H9 (cell line): ENCODE results near the gene RASL10B. TPM values are rescaled to one million over a fixed set of nuclear protein-coding genes. Genes with fewer than 3 reads are reported as not detected.

Experiments used
- DNase-seq: peaks from one replicate; pipeline ENCODE4 v3.0.0-alpha.2; 2017
- H2AFZ ChIP-seq: one replicate; pipeline ENCODE4 v1.6.1; 2013; ENCODE audit warnings: mild to moderate bottlenecking, low read length, control low read depth, moderate library complexity
- H2AK5ac ChIP-seq: 2 replicates; pipeline ENCODE4 v1.6.1; 2013; ENCODE audit warnings: low read length, control low read depth, mixed read lengths; ENCODE audit not compliant: insufficient read length
- H2BK120ac ChIP-seq: one replicate; pipeline ENCODE4 v1.6.1; 2013; ENCODE audit warnings: low read depth, mild to moderate bottlenecking, low read length, control low read depth, inconsistent platforms; ENCODE audit not compliant: poor library complexity, severe bottlenecking
- H2BK12ac ChIP-seq: 2 replicates; pipeline ENCODE4 v1.6.1; 2013; ENCODE audit warnings: low read length, control low read depth, mixed read lengths, low read depth; ENCODE audit not compliant: insufficient read length
- H2BK15ac ChIP-seq: 2 replicates; pipeline ENCODE4 v1.6.1; 2013; ENCODE audit warnings: low read depth, low read length, control low read depth
- H2BK20ac ChIP-seq: one replicate; pipeline ENCODE4 v1.6.1; 2013; ENCODE audit warnings: low read depth, mild to moderate bottlenecking, low read length, control low read depth, inconsistent platforms; ENCODE audit not compliant: poor library complexity, severe bottlenecking
- H2BK5ac ChIP-seq: 2 replicates; pipeline ENCODE4 v1.6.1; 2013; ENCODE audit warnings: low read length, control low read depth, mixed read lengths; ENCODE audit not compliant: insufficient read length
- H3K14ac ChIP-seq: 2 replicates; pipeline ENCODE4 v1.6.1; 2013; ENCODE audit warnings: low read length, control low read depth; ENCODE audit not compliant: insufficient read depth
- H3K18ac ChIP-seq: 2 replicates; pipeline ENCODE4 v1.6.1; 2013; ENCODE audit warnings: low read depth, mild to moderate bottlenecking, mixed read lengths, low read length, control low read depth; ENCODE audit not compliant: insufficient read length
- H3K23ac ChIP-seq: 2 replicates; pipeline ENCODE4 v1.6.1; 2013; ENCODE audit warnings: low read length, control low read depth, mixed read lengths, low read depth; ENCODE audit not compliant: insufficient read length
- H3K23me2 ChIP-seq: 2 replicates; pipeline ENCODE4 v1.6.1; 2013; ENCODE audit warnings: low read depth, mild to moderate bottlenecking, mixed read lengths, low read length, control low read depth; ENCODE audit not compliant: insufficient read length, poor library complexity, severe bottlenecking
- H3K27ac ChIP-seq: 2 replicates; pipeline ENCODE4 v1.5.1; 2013; ENCODE audit warnings: low read length, control low read depth, mixed read lengths, low read depth; ENCODE audit not compliant: insufficient read length
- H3K27me3 ChIP-seq: 2 replicates; pipeline ENCODE4 v1.6.1; 2013; ENCODE audit warnings: low read length, control low read depth, inconsistent platforms; ENCODE audit not compliant: insufficient read depth
- H3K4ac ChIP-seq: 2 replicates; pipeline ENCODE4 v1.6.1; 2013; ENCODE audit warnings: low read depth, mild to moderate bottlenecking, control low read depth, inconsistent platforms, low read length, moderate library complexity
- H3K4me1 ChIP-seq: 2 replicates; pipeline ENCODE4 v1.6.1; 2013; ENCODE audit warnings: low read length, control low read depth, inconsistent platforms; ENCODE audit not compliant: insufficient read depth
- H3K4me2 ChIP-seq: 2 replicates; pipeline ENCODE4 v1.6.1; 2013; ENCODE audit warnings: low read length, control low read depth, mixed read lengths; ENCODE audit not compliant: insufficient read length, insufficient read depth
- H3K56ac ChIP-seq: 2 replicates; pipeline ENCODE4 v1.6.1; 2013; ENCODE audit warnings: low read depth, mild to moderate bottlenecking, mixed read lengths, low read length, control low read depth; ENCODE audit not compliant: insufficient read length
- H3K79me1 ChIP-seq: 2 replicates; pipeline ENCODE4 v1.6.1; 2013; ENCODE audit warnings: low read depth, mild to moderate bottlenecking, moderate library complexity, low read length, control low read depth, inconsistent platforms; ENCODE audit not compliant: insufficient read depth, poor library complexity, severe bottlenecking
- H3K79me2 ChIP-seq: 2 replicates; pipeline ENCODE4 v1.6.1; 2013; ENCODE audit warnings: low read length, control low read depth, inconsistent platforms; ENCODE audit not compliant: insufficient read depth
- H3K9ac ChIP-seq: 2 replicates; pipeline ENCODE4 v1.6.1; 2013; ENCODE audit warnings: low read length, control low read depth, mixed read lengths; ENCODE audit not compliant: insufficient read length; ENCODE audit errors: extremely low read depth
- H3K9me3 ChIP-seq: one replicate; pipeline ENCODE4 v1.6.1; 2013; ENCODE audit warnings: low read depth, low read length, inconsistent platforms; ENCODE audit not compliant: control insufficient read depth
- H3T11ph ChIP-seq: one replicate; pipeline ENCODE4 v1.6.1; 2013; ENCODE audit warnings: mild to moderate bottlenecking, low read length, control low read depth, inconsistent platforms
- H4K20me1 ChIP-seq: one replicate; pipeline ENCODE4 v1.6.1; 2013; ENCODE audit not compliant: control insufficient read depth, insufficient read length, insufficient read depth
- H4K5ac ChIP-seq: 2 replicates; pipeline ENCODE4 v1.6.1; 2013; ENCODE audit warnings: low read depth, mild to moderate bottlenecking, mixed read lengths, low read length, control low read depth; ENCODE audit not compliant: insufficient read length
- H4K8ac ChIP-seq: replicated peaks from 2 replicates; pipeline ENCODE4 v1.6.1; 2013; ENCODE audit warnings: low read length, control low read depth, mixed read lengths, low read depth; ENCODE audit not compliant: insufficient read length
- H4K91ac ChIP-seq: 2 replicates; pipeline ENCODE4 v1.6.1; 2013; ENCODE audit warnings: low read depth, mild to moderate bottlenecking, moderate library complexity, mixed read lengths, low read length, control low read depth; ENCODE audit not compliant: insufficient read length
- H3K27ac Mint-ChIP-seq, 3 experiments: 2 replicates in 2 of 3; 3 replicates in 1 of 3; pipeline ENCODE4 v1.8.0; 2020 to 2021; ENCODE audit warnings: mixed read lengths in 3 of 3, mild to moderate bottlenecking in 1 of 3, moderate library complexity in 1 of 3
- H3K27me3 Mint-ChIP-seq: 2 replicates; pipeline ENCODE4 v1.8.0; 2021; ENCODE audit warnings: low read depth, mild to moderate bottlenecking, moderate library complexity, mixed read lengths
- H3K36me3 Mint-ChIP-seq, 3 experiments: 2 replicates in 2 of 3; 3 replicates in 1 of 3; pipeline ENCODE4 v1.8.0; 2020 to 2021; ENCODE audit warnings: low read depth in 3 of 3, mixed read lengths in 3 of 3; ENCODE audit not compliant: insufficient read depth in 1 of 3
- H3K4me1 Mint-ChIP-seq, 2 experiments: 2 replicates each; pipeline ENCODE4 v1.8.0; 2020; ENCODE audit warnings: mixed read lengths in 2 of 2
- H3K4me3 Mint-ChIP-seq, 2 experiments: 2 replicates in 1 of 2; 3 replicates in 1 of 2; pipeline ENCODE4 v1.8.0; 2020 to 2021; ENCODE audit warnings: mild to moderate bottlenecking in 2 of 2, mixed read lengths in 2 of 2, moderate library complexity in 1 of 2
- H3K9me3 Mint-ChIP-seq, 2 experiments: 2 replicates in 1 of 2; 3 replicates in 1 of 2; pipeline ENCODE4 v1.8.0; 2020; ENCODE audit warnings: mild to moderate bottlenecking in 2 of 2, mixed read lengths in 2 of 2, moderate library complexity in 1 of 2
- CTCF ChIP-seq: fragments of 200-600 bp; sonication (generic); conservative IDR thresholded peaks from 3 replicates; pipeline ENCODE4 v1.8.0; 2021; ENCODE audit warnings: antibody characterized with exemption, mild to moderate bottlenecking
- WGBS: extraction: QIAGEN DNeasy Blood & Tissue Kit; methylation state at CpG from one replicate; pipeline ENCODE4 v1.1.7; 2013; ENCODE audit warnings: missing lambda C conversion rate, low lambda C conversion rate, mixed read lengths; ENCODE audit not compliant: insufficient read length; ENCODE audit errors: extremely low coverage; 5-methylcytosine and 5-hydroxymethylcytosine counted together
- total RNA-seq: library from RNA; stranded (reverse); gene quantifications from 2 replicates; pipeline ENCODE4 v1.2.1, GENCODE V29; 2021

Gene RASL10B
- total RNA-seq, 1 experiment from 2014 or later, result 15.9 TPM

- Histone ChIP-seq H4K5ac (no peak overlapping the region), H3K23me2 (no peaks in the 10 kb centered on the region), H3K4me2 (no peak overlapping the region), H3K9ac (no peak overlapping the region), H4K91ac (no peak overlapping the region), H3K79me1 (no peaks in the 10 kb centered on the region), H2BK20ac (no peak overlapping the region), H3K56ac (no peak overlapping the region), H3K9me3 (no peaks in the 10 kb centered on the region), H2BK12ac (no peak overlapping the region), H4K20me1 (no peaks in the 10 kb centered on the region), H3K79me2 (no peaks in the 10 kb centered on the region), H3T11ph (no peak overlapping the region), H3K27ac (no peak overlapping the region), H2BK120ac (no peak overlapping the region), H3K27me3 (no peaks in the 10 kb centered on the region), H3K4ac (no peak overlapping the region), H3K14ac (no peak overlapping the region), H3K23ac (no peak overlapping the region), H2AFZ (no peak overlapping the region), H3K18ac (no peak overlapping the region), H4K8ac (no peak overlapping the region), H2BK15ac (no peak overlapping the region), H2AK5ac (no peak overlapping the region), H3K4me1 (peaks cover 6% of the 10 kb centered on the region; the same call in 1 of the 2 replicates), H2BK5ac (no peak overlapping the region)
- peaks cover 31 to 34% of the 10 kb centered on the region in 2 experiments for H3K4me1 Mint-ChIP-seq
- H3K9me3 Mint-ChIP-seq, result no peaks in the 10 kb centered on the region; a peak in 1 of 5 replicates
- H3K36me3 Mint-ChIP-seq, result no peaks in the 10 kb centered on the region
- no peak for DNase-seq
- H3K27me3 Mint-ChIP-seq, result peaks cover 4% of the 10 kb centered on the region
- H3K4me3 Mint-ChIP-seq, result no peak overlapping the region
- no peak for TF ChIP-seq CTCF
- H3K27ac Mint-ChIP-seq, result no peak overlapping the region; a peak in 1 of 7 replicates
- no CpG with 5 or more reads among the region's 10 CpGs for WGBS
These were observed 42.4 kb downstream of the RASL10B start for GRCh38 chr17:35773679-35774425.
